ENCODE data around the gene MYLK4. TPM values are rescaled to one million over a fixed set of nuclear protein-coding genes. Genes with fewer than 3 reads are reported as not detected.

MYLK4 gene
- polyA plus RNA-seq, 3 donors: 0.04 to 0.45 (median 0.08) TPM

DNA sequence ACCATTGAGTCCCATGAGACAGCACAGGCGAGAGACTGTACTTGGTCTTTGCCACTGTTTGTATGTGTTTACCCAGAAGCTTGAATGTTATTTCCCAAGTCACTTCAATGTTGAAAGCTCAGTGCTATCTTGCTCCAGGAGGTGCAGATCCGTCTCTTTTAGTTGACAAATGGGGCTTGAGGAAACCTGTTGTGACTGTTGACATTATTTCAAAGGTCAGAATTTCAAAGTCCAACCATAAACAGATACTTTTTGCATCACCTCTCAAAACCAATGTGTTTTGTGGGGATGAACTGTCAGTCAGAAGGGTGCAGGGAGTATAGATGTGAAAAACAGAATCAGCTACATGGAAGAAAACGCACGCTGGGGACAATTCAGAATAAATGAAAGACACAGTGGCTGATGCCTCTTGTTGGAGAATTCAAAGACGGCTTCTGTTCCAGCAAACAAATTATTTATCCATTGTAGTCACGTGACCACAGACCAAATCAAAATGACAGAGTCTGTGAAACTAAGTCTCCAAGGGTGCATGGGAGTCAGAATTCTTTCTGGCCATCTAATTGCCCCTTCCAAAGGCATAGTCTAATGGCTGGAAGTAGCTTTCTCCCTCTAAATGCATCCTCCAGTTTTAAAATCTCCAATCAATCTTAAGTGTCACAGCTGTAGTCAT is 83.7 kb downstream of the MYLK4 start:
- H4K20me1 ChIP-seq (ENCODE audit: insufficient read depth, low read length): no peaks in the 10 kb centered on the region
- H3K9me3 Mint-ChIP-seq: peaks cover 0 to 3% (median 0%) of the 10 kb centered on the region in 7 donors
- TF ChIP-seq, protein P1, sequence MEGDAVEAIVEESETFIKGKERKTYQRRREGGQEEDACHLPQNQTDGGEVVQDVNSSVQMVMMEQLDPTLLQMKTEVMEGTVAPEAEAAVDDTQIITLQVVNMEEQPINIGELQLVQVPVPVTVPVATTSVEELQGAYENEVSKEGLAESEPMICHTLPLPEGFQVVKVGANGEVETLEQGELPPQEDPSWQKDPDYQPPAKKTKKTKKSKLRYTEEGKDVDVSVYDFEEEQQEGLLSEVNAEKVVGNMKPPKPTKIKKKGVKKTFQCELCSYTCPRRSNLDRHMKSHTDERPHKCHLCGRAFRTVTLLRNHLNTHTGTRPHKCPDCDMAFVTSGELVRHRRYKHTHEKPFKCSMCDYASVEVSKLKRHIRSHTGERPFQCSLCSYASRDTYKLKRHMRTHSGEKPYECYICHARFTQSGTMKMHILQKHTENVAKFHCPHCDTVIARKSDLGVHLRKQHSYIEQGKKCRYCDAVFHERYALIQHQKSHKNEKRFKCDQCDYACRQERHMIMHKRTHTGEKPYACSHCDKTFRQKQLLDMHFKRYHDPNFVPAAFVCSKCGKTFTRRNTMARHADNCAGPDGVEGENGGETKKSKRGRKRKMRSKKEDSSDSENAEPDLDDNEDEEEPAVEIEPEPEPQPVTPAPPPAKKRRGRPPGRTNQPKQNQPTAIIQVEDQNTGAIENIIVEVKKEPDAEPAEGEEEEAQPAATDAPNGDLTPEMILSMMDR (IDR thresholded peaks at IDR 0.05): no peak

DNA sequence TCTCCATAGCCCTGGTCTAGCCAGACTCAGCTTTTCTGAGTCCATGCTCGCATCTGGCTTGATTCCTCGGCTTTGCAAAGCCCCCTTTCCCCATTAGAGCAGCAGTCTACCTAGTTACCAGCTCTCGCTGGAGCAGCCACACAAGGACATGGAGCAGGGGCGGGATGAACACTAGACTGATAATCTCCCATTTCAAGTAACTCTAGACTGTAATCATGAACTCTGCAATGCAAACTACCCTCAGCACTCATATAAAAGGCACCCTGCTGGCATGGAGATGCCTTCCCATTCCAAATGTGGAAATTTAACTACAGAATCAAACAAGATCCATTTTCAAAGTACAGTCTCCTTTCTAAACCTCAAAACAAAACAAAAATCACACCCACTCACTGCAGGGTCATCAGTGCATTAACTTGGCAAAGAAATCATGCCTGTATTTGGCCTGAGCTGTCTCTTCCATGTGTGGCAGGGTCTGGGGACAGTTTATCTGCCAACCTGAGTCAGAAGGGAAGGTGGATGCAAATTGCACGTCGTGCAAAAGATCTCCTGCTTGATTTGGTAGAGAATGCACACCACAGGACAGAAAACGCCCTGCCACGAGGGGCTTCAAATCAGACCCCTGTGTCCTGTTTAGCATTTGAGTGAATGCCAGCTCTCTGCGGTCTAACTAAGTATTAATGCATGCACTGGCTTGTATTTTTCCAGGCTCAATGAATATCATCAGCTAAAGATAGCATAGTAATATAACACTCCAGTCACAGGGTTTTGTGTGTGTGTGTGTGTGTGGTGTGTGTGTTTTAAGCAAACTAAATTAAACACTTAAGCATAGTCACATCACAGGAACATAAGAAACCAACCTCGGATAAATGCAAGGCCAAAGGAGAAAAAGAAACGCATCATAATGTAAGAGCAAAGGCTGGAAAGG is 85.3 kb downstream of the MYLK4 start:
- Histone ChIP-seq H3K9me3 (replicated peaks in 1 of 2; ENCODE audit: control insufficient read depth in 1 of 2, insufficient read depth in 1 of 2, low read length in 2 of 2) (no peaks in the 10 kb centered on the region), H3K27ac (ENCODE audit: low read depth in 1 of 2, low read length in 2 of 2) (no peak overlapping the region), H3K36me3 (replicated peaks in 1 of 2; ENCODE audit: control insufficient read depth in 1 of 2, insufficient read depth in 2 of 2, low read length in 2 of 2) (no peaks in the 10 kb centered on the region), H3K9ac (ENCODE audit: insufficient read depth, low read length, poor library complexity, severe bottlenecking) (no peak overlapping the region), H3K4me3 (replicated peaks in 1 of 3; ENCODE audit: low read depth in 2 of 3, low read length in 3 of 3) (no peak overlapping the region), H2AFZ (ENCODE audit: insufficient read depth, low read depth, low read length, poor library complexity, severe bottlenecking) (no peak overlapping the region), H3K4me1 (ENCODE audit: control insufficient read depth in 1 of 2, insufficient read depth in 2 of 2, low read length in 2 of 2) (peaks cover 8 to 13% of the 10 kb centered on the region in 2 donors), H3K79me2 (ENCODE audit: insufficient read depth, low read length) (no peaks in the 10 kb centered on the region), H3K4me2 (replicated peaks; ENCODE audit: extremely low read depth, low read length, poor library complexity, severe bottlenecking) (no peak overlapping the region), H4K20me1 (ENCODE audit: insufficient read depth, low read length) (no peaks in the 10 kb centered on the region), H3K27me3 (ENCODE audit: control insufficient read depth in 2 of 2, insufficient read depth in 2 of 2, low read length in 2 of 2) (no peaks in the 10 kb centered on the region)
- H3K9me3 Mint-ChIP-seq: peaks cover 0 to 3% (median 0%) of the 10 kb centered on the region in 7 donors
- WGBS (ENCODE audit: insufficient coverage): 96% methylated on average over 8 of the region's 11 CpGs
- intact Hi-C loops (cut with micrococcal nuclease): no loop called here
- no peak for DNase-seq
- no peaks in the 10 kb centered on the region for H3K36me3 Mint-ChIP-seq
- TF ChIP-seq, protein P1 (IDR thresholded peaks at IDR 0.05): no peak
- no peaks in the 10 kb centered on the region for H3K27me3 Mint-ChIP-seq (ENCODE audit: low read depth in 3 of 3)
- H3K4me1 Mint-ChIP-seq: peaks cover 23% of the 10 kb centered on the region
- H3K4me3 Mint-ChIP-seq: no peak overlapping the region
- no peak overlapping the region for H3K27ac Mint-ChIP-seq

More for the DNA sequence above, 83.7 kb downstream of the MYLK4 start:
- H3K4me3 ChIP-seq (replicated peaks in 1 of 3; ENCODE audit: low read depth in 2 of 3, low read length in 3 of 3): no peak overlapping the region
- no peaks in the 10 kb centered on the region for H3K79me2 ChIP-seq (ENCODE audit: insufficient read depth, low read length)
- no peak overlapping the region for H3K4me2 ChIP-seq (replicated peaks; ENCODE audit: extremely low read depth, low read length, poor library complexity, severe bottlenecking)
- no peak for DNase-seq
- H3K27ac ChIP-seq (ENCODE audit: low read depth in 1 of 2, low read length in 2 of 2): no peak overlapping the region
- H3K36me3 Mint-ChIP-seq: no peaks in the 10 kb centered on the region
- no peaks in the 10 kb centered on the region for H3K27me3 Mint-ChIP-seq (ENCODE audit: low read depth in 3 of 3)
- H3K27ac Mint-ChIP-seq: no peak overlapping the region
- no peaks in the 10 kb centered on the region for H3K36me3 ChIP-seq (replicated peaks in 1 of 2; ENCODE audit: control insufficient read depth in 1 of 2, insufficient read depth in 2 of 2, low read length in 2 of 2)
- H3K27me3 ChIP-seq (ENCODE audit: control insufficient read depth in 2 of 2, insufficient read depth in 2 of 2, low read length in 2 of 2): no peaks in the 10 kb centered on the region
- H3K4me3 Mint-ChIP-seq: no peak overlapping the region
- H3K4me1 ChIP-seq (ENCODE audit: control insufficient read depth in 1 of 2, insufficient read depth in 2 of 2, low read length in 2 of 2): peaks cover 8 to 13% of the 10 kb centered on the region in 2 donors
- WGBS (ENCODE audit: insufficient coverage): 70% methylated on average over 4 of the region's 6 CpGs
- H3K4me1 Mint-ChIP-seq: peaks cover 23% of the 10 kb centered on the region
- no peaks in the 10 kb centered on the region for H3K9me3 ChIP-seq (replicated peaks in 1 of 2; ENCODE audit: control insufficient read depth in 1 of 2, insufficient read depth in 1 of 2, low read length in 2 of 2)
- intact Hi-C loops (cut with micrococcal nuclease): no loop called here
- H2AFZ ChIP-seq (ENCODE audit: insufficient read depth, low read depth, low read length, poor library complexity, severe bottlenecking): no peak overlapping the region
- H3K9ac ChIP-seq (ENCODE audit: insufficient read depth, low read length, poor library complexity, severe bottlenecking): no peak overlapping the region
